ENCODE data around the gene CRB1.

CRB1 gene

GRCh38 chr1:197254866-197255265 lies 13.2 kb upstream of the CRB1 start:
- Mint-ChIP-seq H3K4me1 (no peaks in the 10 kb centered on the region), H3K9me3 (no peaks in the 10 kb centered on the region), H3K4me3 (no peak overlapping the region), H3K36me3 (ENCODE audit: low read depth) (no peaks in the 10 kb centered on the region), H3K27ac (no peak overlapping the region), H3K27me3 (ENCODE audit: low read depth, poor library complexity) (peaks cover 10% of the 10 kb centered on the region)
- TF ChIP-seq, protein P1, sequence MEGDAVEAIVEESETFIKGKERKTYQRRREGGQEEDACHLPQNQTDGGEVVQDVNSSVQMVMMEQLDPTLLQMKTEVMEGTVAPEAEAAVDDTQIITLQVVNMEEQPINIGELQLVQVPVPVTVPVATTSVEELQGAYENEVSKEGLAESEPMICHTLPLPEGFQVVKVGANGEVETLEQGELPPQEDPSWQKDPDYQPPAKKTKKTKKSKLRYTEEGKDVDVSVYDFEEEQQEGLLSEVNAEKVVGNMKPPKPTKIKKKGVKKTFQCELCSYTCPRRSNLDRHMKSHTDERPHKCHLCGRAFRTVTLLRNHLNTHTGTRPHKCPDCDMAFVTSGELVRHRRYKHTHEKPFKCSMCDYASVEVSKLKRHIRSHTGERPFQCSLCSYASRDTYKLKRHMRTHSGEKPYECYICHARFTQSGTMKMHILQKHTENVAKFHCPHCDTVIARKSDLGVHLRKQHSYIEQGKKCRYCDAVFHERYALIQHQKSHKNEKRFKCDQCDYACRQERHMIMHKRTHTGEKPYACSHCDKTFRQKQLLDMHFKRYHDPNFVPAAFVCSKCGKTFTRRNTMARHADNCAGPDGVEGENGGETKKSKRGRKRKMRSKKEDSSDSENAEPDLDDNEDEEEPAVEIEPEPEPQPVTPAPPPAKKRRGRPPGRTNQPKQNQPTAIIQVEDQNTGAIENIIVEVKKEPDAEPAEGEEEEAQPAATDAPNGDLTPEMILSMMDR (IDR thresholded peaks at IDR 0.05) = no peak
- no peak for DNase-seq

DNA sequence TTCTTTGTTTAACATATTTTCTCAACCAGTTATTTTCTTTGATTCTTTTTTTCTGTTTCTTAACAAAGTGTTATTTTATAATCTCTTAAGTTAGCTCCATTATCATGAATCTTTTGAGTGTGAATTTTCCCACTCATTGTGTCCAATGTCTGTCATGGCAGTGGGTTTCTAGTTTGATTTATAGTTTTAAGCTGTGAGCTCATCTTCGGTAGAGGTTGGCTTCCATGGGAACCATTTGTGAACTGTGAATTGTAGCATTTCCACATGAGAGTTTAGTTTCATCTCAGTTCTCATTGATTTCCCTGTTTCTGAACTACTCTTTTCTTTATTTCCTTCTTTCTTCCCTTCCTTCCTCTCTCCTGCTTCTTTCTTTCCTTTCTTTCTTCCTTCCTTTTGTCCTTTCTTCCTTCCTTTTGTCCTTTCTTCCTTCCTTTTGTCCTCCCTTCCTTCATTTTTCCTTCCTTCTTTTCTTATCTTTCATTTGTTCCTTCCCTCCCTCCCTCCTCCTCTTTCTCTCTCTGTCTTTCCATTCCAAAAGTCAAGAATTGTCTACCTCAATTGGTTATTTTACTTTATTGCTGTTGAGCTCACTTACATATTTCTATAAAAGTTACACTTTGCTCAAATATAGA lies 3.0 kb upstream of the CRB1 start:
- peaks cover 8% of the 10 kb centered on the region for H3K27me3 Mint-ChIP-seq (ENCODE audit: low read depth, poor library complexity)
- H3K4me1 Mint-ChIP-seq = peaks cover 9% of the 10 kb centered on the region
- DNase-seq = no peak
- TF ChIP-seq, protein P1 (IDR thresholded peaks at IDR 0.05) = no peak
- no peaks in the 10 kb centered on the region for H3K9me3 Mint-ChIP-seq
- no peak overlapping the region for H3K27ac Mint-ChIP-seq
- H3K4me3 Mint-ChIP-seq = no peak overlapping the region
- no peaks in the 10 kb centered on the region for H3K36me3 Mint-ChIP-seq (ENCODE audit: low read depth)

DNA sequence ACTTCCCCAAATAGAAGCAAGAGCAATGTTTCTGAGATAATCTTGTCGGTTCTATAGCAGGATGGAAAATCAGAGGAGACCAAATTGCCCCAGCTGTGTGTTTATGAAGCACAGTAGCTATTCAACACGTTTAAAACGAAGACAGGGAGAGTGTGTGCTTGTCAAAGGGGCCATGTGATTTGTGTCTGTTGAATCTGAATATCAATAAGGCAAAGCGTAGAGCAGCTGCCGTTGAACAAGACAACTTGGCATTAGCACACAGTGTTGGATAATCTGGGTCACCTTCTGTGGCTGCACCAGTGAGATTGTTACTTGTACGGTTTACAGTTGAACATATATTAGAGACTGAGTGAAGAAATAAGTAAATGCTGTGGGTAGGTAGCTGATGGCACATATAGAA lies 1.0 kb downstream of the CRB1 start:
- Mint-ChIP-seq H3K4me1 (peaks cover 9% of the 10 kb centered on the region), H3K27me3 (ENCODE audit: low read depth, poor library complexity) (peaks cover 9% of the 10 kb centered on the region), H3K36me3 (ENCODE audit: low read depth) (no peaks in the 10 kb centered on the region), H3K4me3 (no peak overlapping the region), H3K9me3 (no peaks in the 10 kb centered on the region), H3K27ac (no peak overlapping the region)
- TF ChIP-seq, protein P1 (IDR thresholded peaks at IDR 0.05) = no peak
- DNase-seq = no peak

DNA sequence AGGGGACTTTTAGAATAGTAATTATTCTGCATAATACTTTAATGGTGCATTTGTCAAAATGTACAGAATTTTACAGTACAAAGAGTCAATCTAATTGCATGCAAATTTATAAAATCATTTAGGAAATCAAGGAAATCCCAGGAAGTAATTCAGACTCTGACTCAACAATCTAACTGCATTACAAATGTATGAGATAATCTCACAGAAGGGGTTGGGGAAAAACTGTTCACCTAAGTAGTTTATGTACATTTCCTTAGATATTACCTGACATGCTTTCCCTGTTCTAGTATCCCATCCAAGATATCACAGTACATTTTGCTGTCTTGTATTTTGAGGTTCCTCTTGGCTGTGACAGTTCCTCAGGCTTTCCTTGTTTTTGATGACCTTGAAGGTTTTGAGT lies 4.7 kb downstream of the CRB1 start:
- DNase-seq = no peak
- peaks cover 9% of the 10 kb centered on the region for H3K27me3 Mint-ChIP-seq (ENCODE audit: low read depth, poor library complexity)
- peaks cover 8% of the 10 kb centered on the region for H3K4me1 Mint-ChIP-seq
- no peaks in the 10 kb centered on the region for H3K36me3 Mint-ChIP-seq (ENCODE audit: low read depth)
- H3K27ac Mint-ChIP-seq = no peak overlapping the region
- TF ChIP-seq, protein P1 (IDR thresholded peaks at IDR 0.05) = no peak
- no peak overlapping the region for H3K4me3 Mint-ChIP-seq
- no peaks in the 10 kb centered on the region for H3K9me3 Mint-ChIP-seq

DNA sequence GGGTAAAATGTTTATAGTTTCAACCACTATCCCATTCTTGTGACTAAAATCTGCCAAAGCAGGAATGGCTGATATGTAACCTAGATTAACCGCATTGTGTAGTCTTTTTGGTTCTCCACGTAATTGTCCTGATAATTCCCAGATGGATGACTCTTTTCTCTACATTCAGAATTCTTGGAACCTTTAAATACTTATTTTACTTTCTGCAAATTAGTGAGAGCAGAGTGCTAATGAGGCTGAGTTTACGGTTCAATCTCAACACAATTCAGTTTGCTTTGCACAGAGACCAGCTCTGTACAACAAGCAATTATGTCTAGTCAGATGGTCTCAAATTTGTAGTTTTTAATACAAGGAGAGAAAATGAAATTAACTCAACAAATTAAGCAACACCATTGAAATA lies 9.1 kb downstream of the CRB1 start:
- no peaks in the 10 kb centered on the region for H3K9me3 Mint-ChIP-seq
- DNase-seq = no peak
- no peaks in the 10 kb centered on the region for H3K36me3 Mint-ChIP-seq (ENCODE audit: low read depth)
- TF ChIP-seq, protein P1 (IDR thresholded peaks at IDR 0.05) = no peak
- no peak overlapping the region for H3K27ac Mint-ChIP-seq
- no peaks in the 10 kb centered on the region for H3K4me1 Mint-ChIP-seq
- peaks cover 6% of the 10 kb centered on the region for H3K27me3 Mint-ChIP-seq (ENCODE audit: low read depth, poor library complexity)
- no peak overlapping the region for H3K4me3 Mint-ChIP-seq

DNA sequence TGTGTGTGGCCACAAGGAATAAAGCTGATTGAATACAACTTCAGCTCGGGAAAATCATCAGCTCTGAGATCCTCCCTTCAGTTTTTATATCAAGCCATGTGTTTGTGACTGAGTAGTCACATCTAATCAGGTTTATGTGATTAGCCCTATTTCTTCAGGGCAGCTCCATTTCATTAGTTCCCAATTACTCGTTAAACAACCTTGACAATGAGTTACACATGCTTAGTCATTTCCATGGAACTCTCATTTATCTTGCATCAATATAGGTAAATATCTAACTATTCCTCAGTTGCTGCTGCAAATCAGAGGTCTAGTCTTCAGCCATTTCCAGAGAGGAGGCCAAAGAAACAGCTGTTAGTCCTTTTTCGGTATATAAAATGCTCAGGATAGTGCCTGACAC lies 16.3 kb downstream of the CRB1 start:
- TF ChIP-seq, protein P1 (IDR thresholded peaks at IDR 0.05) = no peak
- H3K27me3 Mint-ChIP-seq (ENCODE audit: low read depth, poor library complexity) = peaks cover 6% of the 10 kb centered on the region
- no peak overlapping the region for H3K4me3 Mint-ChIP-seq
- DNase-seq = no peak
- no peaks in the 10 kb centered on the region for H3K9me3 Mint-ChIP-seq
- H3K4me1 Mint-ChIP-seq = no peaks in the 10 kb centered on the region
- no peaks in the 10 kb centered on the region for H3K36me3 Mint-ChIP-seq (ENCODE audit: low read depth)
- no peak overlapping the region for H3K27ac Mint-ChIP-seq
